Activated CD4-positive, alpha-beta T cell treated with anti-CD3 and anti-CD28 coated beads, Interleukin-2, Interleukin-4, amounts not matched to agents 100 ng/mL and 50 ng/mL, durations not matched to agents 16 hours and 8 hours (primary cell): ENCODE results near the gene EFCAB13.

Source experiments
- DNase-seq: peaks from one replicate; pipeline ENCODE4 v3.0.0-alpha.2; 2020; ENCODE audit warnings: low spot score

The EFCAB13 gene, protein sequence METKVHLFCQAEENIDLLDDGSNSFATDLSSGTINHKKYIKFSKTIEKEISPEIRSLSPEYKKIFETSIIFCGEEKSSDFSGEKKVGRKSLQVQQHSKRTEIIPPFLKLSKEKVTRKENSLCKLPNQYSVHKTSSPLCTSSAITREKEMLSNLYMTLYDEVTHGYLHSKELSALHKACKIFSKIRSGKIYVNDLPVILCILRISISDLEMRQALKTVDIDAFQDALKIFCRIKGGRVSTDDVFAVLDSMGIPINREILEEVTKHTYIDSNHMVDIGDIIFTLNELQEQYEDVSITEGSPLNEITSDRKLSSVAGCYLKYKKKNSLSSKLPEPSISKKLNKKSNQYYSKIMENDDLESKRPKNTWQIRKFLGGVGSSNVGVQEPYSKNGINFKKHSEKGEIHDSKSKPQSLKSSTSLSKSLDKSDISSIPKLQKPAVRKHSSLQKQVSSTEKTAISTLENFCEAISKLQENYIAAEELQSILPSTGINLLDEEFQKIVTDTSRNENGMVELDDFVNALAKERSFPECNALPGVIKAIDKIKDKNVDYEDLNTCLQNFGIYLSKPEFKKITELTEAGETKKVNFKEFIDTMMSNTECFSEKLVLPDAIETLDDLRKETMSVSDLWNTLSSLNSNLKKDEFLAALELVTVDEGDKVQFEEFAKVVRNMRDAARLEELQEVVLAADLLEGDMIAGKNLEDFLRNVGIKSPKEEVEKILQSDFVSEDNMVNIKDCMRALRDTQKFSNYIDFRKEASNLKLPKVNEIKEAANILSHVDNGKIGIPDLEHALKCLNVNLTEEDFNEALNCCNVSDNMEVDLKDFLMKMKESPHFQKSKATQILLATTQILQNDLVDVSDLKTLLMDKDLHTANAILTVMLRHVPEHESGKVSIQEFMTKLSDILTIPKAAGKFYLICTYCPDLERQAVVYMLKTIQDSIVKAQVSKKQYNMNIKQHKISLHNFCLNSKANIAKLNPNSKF

DNA sequence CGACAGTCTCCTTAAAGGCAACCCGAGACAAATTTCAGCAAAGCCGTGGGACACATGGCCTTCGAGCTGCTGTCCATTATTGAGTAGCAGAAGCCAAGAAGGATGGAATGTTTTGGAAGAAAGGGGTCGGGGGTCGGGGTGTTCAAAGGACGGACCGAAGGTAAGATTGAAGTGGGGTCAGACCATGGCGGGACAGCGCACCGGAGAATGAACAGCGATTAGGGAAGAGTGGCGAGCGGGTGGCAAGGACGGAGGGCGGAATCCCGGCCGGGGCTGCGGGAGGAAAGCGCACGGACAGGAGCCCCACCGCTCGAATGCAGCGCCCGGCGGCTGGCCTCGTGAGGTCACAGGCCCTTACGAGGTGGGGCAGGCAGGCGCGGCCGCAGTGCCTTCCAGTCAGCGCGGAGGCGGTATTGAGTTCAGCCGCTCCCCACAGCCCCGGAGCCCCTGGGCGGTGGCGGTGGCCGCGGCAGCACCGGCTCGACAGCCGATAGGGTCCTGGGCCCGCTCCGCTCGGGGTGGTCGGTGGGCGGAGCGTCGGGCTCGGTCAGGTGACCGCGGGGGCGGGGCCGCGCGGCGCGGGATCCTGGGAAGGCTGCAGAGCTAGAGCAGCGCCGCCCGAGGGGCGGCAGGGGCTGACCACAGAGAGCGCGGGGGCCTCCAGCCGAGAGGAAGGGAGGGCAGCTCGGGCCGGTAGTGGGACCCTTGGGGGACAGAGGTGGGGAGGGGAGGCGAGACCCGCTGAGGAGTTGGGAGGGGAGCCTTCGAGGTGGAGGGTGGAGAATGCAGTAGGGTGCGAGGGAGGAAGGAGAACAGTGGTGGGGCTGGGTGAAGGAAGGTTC lies at the start of gene EFCAB13:
EFCAB13 (plus strand) TSS at position 574 of the 842 bp plus-strand sequence. CDS start 4,399 bp downstream, outside the sequence.
- DNase-seq = peak; percentile 65

DNA sequence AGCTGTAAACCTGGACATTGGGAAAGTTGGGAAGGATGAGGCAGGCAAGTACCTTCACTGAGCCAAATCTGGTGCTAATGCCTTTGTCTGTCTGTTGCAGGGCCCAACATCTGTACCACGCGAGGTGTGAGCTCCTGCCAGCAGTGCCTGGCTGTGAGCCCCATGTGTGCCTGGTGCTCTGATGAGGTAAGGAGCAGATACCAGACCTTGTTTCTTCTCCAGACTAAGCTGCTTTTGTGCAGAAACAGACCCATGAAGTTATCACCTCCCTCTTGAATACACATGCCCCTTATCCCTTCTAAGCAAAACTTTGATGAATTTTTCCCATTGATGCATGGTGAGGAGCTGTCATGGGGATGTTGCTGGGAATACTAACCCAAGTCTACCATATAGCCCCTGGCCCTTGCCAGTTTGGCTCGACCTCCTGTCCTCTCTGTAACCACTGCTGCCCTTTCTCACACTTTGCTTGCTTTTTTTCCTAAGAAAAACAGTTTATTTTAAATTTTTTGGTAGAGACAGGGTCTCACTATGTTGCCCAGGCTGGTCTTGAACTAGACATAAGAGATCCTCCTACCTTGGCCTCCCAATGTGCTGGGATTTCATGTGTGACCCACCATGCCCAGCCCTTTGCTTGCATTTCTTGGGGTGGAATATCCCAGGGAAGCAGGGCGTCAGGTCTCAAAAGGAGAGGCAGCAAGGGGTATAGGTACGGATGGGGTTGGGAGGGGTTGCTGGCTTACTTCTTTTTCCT lies 49.3 kb upstream of the EFCAB13 start:
- DNase-seq = no peak

DNA sequence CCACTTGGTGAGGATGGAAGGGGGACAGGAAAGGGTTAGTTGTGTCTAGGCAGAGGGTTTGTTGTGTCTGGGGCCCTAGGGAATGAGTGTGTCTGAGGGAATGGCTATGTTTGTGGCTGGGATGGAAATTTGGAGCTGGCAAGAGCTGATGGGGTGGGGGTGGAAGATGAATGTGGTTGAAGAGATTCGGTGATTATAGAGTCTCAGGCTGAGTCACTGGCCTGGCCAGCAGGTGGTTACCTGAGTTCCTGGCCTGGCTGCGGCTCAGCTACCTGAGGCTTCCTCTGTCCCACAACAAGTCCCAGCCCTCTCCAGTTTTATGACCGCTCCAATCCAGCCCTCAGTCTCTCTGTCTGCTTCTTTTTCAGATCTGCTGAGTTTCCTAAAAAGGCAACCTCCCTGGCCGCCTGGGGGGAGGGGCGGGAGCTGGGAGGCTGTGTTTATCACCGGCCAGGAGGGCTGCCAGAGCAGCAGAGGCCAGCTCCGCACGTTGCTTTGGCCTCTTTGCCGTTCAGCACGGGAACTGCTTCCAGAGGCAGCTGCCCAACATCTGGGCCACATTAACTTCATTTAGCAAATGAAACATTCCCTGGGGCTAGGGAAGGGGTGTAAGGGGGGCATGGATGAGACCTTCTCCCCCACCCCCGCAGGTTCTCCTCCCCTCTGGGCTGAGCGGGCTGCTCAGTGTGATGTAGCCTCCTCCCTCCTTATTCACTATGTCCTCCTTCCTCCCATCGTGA lies 48.3 kb upstream of the EFCAB13 start:
- DNase-seq = no peak

DNA sequence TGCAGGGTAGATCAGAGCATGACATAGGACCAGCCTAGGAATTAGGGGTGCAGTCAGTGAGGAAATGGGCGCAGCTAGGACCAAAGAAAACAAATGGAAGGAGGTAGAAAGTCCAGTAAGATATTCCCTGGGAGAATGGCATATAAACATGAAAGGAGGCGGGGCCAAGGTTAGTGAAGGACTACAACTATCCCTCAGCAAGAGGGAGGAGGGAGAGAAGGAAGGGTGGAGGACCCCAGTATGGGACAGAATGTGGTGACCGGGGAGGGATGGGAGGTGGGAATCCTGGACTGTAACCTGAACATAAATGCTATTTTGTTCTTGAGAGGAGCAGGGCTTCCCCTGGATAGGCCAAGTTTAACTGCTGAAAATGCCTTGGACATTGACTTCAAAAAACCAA lies 47.3 kb upstream of the EFCAB13 start:
- no peak for DNase-seq

DNA sequence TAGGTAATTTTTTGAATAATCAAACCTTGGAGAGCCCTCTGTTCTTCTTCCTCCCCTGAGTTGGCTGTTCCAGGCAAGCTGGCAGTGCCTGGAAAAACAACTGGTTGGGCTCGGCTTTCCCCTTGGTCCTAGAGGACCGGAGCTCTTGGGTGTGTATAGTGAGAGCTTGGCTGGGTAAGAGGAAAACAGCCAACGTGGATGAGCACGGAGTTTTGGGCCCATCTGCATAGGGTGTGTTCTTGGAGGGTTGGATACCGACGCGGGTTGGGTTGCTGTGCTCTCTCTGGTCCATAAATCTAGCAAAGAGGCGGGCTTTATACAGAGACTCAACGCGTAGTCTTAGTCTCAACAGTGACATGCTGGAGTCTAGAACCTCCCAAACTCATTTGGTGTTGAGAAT lies 46.9 kb upstream of the EFCAB13 start:
- no peak for DNase-seq

DNA sequence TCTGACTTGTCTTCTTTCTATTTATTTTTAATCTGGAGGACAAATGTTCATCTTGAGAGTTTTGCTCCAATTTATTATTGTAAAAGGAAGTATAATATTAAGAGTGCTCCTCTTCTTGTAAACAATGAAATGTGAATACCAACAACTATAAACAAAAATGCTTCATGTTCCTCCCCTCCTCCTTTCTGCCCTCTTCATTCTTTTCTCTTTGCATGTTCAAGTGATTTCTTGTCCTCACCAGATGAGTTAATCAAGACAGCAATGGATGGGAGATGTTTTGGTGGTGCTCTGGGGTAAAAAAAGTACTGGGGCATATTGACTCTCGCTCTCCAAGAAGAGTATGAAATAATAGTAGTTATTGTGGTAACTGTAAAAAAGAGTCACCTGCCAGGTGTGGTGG lies 45.8 kb upstream of the EFCAB13 start:
- no peak for DNase-seq

DNA sequence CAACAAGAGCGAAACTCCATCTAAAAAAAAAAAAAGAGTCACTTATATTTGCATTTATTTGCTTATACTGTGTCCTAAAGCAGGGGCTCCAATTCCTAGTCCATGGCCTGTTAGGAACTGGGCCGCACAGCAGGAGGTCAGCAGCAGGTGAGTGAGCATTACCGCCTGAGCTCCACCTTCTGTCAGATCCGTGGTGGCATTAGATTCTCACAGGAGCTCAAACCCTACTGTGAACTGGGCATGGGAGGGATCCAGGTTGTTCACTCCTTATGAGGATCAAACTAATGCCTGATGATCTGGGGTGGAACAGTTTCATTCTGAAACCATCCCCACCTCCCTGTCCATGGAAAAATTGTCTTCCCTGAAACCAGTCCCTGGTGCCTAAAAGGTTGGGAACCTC lies 45.2 kb upstream of the EFCAB13 start:
- no peak for DNase-seq

DNA sequence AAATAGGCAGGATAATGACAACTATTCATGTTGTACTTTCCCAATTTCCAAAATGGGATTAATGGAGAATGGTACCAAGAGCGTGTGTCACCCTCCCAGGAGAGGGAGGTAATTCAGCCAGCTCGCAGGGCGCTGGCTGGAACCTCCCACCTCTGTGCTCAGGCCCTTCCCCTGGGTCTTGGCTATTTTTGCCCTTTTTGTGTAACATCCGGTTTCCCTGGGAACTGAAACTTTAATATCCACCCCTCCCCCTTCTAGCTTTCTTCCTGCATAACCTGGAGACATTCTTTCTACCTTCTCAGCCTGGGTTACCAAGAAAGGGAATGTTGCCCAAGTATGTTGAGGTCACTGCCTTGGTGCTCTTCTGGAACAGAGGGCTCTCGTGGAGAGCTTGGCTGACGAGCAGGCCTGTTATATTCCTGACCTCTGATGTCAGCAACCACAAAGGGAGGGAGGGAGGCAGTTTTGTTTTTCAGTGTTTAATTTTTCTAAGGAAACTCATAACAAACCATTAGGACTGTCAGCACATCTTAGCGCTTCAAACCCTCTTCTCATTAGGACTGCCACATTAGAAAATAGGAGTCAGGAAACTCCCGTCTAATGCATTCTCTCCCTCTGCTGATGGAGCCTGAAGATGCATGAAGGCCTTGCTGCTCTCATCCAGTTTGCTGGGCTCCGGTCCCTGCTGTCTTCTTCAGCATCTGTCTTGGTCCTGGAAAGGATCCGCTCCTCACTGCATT lies 44.5 kb upstream of the EFCAB13 start:
- DNase-seq = no peak

DNA sequence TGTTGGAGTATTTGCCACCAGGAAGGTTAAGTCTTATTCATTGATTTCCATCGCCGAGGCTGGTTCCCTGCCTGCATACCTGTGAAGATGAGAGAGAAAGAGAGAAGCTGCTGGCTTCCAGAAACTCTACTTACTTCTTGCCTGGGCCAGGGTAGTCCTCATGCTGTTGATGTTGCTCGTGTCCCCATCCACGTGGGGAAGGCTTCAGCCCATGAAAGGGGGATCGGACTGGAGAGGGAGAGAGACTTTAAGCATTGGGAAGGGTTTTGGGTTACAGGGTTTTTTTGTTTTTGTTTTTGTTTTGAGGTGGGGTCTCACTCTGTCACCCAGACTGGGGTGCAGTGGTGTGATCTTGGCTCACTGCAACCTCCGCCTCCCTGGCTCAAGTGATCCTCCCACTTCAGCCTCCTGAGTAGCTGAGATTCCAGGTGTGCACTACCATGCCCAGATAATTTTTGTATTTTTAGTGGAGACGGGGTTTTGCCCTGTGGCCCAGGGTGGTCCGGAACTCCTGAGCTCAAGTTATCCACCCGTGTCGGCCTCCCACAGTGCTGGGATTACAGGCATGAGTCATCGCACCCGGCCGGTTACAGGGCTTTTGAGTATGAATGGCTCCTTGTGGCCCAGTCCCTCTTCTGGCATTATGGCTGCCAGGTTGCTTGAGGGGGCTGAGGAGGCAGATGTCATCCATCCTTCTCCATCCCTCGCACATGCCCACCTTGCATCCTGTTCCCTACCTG lies 43.5 kb upstream of the EFCAB13 start:
- DNase-seq = no peak

DNA sequence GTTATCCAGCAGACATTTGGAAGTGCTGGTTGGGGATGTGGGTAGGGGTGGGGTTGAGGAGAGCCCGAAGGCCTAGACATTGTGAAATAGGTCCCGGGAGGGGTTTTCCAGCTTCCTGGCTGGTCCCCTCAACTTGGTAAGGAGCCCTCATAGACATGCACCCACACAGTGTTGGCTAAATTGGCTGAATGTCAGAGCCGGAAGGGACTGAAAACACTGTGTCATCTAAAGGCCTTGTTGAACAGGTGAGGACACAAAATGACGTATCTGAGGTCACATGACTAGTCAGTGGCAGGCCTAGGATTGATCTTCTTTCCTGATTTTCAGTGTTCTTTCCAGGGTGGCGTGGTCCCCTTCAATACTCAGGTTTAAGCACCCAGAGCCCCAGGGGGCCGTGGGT lies 42.5 kb upstream of the EFCAB13 start:
- DNase-seq = no peak

DNA sequence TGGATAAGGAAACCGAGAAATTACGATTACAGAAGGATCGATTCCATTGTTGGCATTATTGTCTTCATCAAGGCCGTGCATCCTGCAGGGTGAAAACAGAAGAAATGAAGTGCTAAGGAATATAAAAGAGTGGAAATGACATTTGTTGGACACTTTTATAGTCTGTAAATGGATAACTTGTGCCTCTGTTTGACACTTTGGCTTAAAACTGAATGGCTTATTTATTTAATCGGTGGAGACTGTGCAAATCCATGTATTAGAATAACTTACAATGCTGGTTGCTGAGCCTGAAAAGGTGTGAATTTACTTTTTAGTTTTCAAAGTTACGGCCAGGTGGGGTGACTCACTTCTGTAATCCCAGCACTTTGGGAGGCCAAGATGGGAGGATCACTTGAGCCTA lies 38.8 kb upstream of the EFCAB13 start:
- no peak for DNase-seq

DNA sequence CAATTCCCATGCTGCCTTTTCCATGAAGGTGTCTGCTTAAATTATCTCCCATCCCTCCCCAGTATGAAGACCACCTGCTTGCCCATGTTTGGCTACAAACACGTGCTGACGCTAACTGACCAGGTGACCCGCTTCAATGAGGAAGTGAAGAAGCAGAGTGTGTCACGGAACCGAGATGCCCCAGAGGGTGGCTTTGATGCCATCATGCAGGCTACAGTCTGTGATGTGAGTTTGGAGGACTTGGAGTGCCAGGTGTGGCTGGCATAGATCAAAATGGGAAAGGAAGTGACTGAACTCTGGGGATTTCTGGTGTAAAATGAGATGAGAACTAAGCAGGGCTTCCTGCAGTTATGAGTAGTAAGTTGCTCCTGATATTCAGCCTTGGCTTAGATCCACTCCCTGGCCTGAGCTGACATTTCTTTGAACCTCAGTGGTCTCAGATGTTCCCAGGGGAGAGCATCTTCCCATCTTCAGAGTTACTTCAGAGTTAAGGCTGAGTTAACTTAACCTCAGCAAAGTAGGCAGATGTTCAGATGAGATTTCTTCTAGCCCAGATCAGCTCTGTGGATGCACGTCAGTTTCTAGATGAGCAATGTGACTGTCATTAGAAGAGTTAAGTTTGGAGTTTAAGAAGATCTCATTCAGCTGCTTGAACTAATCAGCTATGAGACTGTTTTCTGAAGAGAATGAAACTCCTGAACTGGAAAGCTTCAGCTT lies 37.4 kb upstream of the EFCAB13 start:
- DNase-seq = peak; percentile 67

DNA sequence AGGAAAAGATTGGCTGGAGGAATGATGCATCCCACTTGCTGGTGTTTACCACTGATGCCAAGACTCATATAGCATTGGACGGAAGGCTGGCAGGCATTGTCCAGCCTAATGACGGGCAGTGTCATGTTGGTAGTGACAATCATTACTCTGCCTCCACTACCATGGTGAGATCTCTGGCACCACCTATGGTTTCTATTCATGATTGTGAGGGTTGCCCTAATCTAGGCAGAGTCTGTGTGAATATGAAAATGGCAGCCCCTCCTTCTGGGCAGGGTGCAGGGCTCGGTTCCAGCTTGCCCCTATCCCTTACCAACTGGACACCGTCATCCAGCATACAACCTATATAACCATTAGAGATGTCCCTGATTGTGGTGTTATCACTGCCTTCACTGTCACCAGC lies 36.7 kb upstream of the EFCAB13 start:
- DNase-seq = peak; percentile 17

DNA sequence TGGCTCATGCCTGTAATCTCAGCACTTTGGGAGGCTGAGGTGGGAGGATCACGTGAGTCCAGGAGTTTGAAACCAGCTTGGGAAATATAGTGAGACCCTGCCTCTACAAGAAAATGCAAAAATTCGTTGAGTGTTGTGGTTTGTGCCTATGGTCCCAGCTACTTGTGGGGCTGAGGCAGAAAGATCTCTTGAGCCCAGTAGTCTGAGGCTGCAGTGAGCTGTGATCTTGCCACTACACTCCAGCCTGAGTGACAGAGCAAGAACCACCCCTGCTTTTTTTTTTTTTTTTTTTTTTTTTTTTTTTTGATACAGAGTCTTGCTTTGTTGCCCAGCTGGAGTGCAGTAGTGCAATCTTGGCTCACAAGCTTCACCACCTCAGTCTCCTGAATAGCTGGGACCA lies 36.1 kb upstream of the EFCAB13 start:
- DNase-seq = no peak

DNA sequence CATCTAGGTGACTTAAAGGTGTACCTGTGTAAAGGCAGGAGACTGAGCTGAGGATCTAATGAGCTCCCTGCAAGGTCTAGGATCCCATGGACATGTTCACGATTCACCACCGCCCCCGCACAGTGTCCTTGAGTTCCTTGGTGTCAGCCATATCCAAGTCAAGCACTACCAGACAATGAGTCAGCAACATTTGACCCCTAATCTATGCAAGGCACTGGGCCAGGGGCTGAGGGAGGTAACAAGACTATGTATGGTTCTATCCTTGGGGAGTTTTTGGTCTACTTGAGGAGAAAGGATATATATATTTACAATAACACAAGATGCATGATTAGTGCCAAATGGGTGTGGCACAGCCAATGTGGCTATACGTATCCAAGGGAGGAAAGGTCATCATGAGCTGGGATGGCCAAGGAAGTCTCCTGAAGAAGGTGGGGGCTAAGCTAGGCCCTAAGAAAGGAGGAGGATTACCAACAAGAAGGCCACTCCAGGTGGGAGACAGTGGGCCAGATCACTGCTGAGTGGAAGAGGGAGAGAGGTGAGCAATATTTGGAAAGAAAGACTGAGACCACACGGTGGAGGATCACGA lies 35.1 kb upstream of the EFCAB13 start:
- no peak for DNase-seq

DNA sequence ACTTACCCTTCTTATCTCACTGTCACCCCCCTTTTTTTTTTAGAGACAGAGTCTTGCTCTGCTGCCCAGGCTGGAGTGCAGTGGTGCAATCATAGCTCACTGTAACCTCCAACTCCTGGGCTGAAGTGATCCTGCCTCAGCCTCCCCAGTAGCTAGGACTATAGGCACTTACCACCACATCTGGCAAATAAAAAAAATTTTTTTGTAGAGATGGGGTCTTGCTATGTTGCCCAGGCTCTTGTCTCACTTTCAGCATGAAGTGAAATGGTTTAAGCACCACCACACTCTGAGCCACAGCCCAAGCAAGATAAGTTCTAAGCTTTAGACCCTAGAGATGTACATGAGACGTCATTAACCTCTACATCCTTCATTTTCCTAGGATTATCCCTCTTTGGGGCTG lies 34.5 kb upstream of the EFCAB13 start:
- no peak for DNase-seq

DNA sequence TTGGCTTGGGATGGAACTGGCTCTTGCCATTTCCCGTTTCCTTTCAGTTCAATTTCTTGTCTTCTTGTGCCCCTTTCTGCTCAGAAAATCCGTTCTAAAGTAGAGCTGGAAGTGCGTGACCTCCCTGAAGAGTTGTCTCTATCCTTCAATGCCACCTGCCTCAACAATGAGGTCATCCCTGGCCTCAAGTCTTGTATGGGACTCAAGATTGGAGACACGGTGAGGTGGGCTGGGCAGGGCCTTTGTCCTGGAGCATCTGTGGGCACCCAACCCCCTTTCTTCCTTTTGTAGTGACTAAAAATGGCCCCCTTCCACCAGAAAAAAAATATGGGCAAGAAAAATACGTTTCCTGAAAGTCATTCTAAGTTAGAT lies 32.9 kb upstream of the EFCAB13 start:
- DNase-seq = no peak

DNA sequence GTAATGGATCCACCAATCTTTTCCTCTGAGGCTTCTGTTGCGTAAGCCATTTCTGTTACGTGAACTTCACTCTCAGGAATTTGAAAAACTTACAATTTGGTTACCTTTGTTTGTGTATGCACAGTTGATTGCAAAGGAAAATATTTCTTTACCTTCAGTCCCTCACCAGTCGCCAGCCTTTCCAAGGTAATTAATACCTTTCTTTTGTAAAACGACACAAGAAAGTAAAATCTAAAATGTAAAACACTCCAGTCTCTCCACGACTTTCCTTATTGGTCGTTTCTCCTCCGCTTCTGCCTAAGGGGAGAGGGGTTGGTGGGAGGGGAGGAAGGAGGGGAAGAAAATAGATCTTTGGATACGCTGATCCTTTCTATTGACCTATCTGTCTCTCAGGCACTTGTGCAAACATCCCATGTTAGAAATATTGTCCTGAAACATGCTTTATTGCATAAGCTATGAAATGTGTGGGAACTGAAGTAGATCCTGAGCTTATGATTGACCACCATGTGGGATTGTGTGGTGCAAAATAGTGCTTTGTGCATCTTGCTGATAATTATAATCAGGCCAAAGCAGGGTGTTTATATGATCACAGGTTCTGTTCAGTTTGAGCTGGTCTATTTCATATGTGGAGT lies 32.4 kb upstream of the EFCAB13 start:
- DNase-seq = no peak
